NCI-H82 (cell line): Measurements from ENCODE around the gene ANKRD34A.
"Not testable (repeated sequence)": the region's sequence is repeated elsewhere in the genome, so short reads cannot be mapped to it uniquely, and the experiment has no call there.

Source experiments
- DNase-seq: peaks from one replicate; lab custom pipeline; 2025; lab: John Stamatoyannopoulos, UW

ANKRD34A gene

DNA sequence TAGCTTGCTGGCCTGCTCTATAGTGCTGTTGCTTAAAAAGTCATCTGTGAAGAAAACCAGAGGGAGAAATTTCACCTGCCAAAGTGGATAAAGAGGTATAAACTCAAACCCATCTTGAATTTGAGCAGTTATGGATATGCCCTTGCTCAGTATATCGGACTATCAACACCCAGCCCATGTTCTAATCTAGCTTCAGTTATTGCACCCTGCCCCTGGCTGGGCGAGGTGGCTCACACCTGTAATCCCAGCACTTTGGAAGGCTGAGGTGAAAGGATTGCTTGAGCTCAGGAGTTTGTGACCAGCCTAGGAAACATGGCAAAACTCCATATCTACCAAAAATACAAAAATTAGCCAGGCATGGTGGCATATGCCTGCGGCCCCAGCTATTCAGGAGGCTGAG is 19.8 kb downstream of the ANKRD34A start:
- DNase-seq, result no peak

- no peak for DNase-seq
Observed at GRCh38 chr1:145942871-145943270, 21.5 kb downstream of the ANKRD34A start.

GRCh38 chr1:145942405-145942804 is 22.0 kb downstream of the ANKRD34A start:
- no peak for DNase-seq

GRCh38 chr1:145937436-145937835 is 26.9 kb downstream of the ANKRD34A start:
- DNase-seq, result no peak

DNA sequence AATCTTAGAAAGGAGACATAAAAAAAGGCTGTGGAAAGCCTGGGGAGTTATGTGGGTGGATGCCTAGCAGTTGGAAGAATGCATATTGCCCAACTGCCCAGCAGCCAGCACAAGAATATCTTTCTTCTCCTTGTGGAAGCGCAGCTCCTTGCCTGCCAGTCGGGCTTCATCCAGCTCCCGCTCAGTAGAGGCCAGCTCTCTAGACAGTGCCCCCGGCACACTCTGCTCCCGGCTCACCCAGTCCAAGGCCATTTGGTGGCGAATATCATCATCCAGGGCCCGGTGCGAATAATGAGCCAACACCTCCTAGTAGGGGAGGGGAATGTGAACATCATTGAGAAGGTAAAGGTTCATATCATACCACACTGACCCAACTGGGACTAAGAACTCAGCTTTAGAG is 28.1 kb downstream of the ANKRD34A start:
- no peak for DNase-seq

- no peak for DNase-seq
Observed at GRCh38 chr1:145935708-145936107, 28.7 kb downstream of the ANKRD34A start.

DNA sequence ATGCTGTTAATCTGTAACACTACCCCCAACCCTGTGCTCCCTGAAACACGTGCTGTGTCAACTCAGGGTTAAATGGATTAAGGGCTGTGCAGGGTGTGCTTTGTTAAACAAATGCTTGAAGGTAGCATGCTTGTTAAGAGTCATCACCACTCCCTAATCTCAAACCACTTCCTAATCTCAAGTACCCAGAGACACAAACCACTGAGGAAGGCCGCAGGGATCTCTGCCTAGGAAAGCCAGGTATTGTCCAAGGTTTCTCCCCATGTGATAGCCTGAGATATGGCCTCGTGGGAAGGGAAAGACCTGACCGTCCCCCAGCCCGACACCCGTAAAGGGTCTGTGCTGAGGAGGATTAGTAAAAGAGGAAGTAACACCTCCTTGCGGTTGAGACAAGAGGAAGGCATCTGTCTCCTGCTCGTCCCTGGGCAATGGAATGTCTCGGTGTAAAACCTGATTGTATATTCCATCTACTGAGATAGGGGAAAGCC is 31.8 kb downstream of the ANKRD34A start:
- DNase-seq, result peak; percentile 88

DNA sequence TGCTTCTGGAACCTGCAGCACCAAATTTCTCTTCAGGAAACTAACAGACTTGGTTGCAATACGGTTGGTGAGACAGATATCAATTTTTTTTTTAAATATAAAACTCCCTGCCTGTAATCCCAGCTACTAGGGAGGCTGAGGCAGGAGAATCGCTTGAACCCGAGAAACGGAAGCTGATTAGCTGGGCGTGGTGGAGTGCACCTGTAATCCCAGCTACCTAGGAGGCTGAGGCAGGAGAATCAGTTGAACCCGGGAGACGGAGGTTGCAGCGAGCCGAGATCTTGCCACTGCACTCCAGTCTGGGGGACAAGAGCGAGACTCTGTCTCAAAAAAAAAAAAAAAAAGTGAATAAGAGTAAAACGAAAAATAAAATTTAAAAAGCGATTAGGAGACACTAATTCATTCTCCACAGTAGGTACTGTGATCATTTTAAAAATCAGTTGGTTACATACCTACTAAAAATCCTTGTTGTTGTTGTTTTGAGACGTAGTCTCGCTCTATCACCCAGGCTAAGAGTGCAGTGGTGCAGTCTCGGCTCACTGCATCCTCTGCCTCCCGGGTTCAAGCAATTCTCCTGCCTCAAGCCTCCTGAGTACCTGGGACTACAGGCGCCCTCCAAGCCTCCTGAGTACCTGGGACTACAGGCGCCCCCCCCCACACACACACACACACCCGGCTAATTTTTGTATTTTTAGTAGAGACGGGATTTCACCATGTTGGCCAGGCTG is 36.3 kb downstream of the ANKRD34A start:
- peak; percentile 50 for DNase-seq

- peak; percentile 99 for DNase-seq
Observed at GRCh38 chr1:145927063-145927886, 37.1 kb downstream of the ANKRD34A start, which contains the start of gene RBM8A. RBM8A (minus strand) TSS chr1:145927484; CDS start chr1:145927426, 58 bp downstream.

- DNase-seq, result peak; percentile 71
Observed at GRCh38 chr1:145926686-145927062, 37.7 kb downstream of the ANKRD34A start.

DNA sequence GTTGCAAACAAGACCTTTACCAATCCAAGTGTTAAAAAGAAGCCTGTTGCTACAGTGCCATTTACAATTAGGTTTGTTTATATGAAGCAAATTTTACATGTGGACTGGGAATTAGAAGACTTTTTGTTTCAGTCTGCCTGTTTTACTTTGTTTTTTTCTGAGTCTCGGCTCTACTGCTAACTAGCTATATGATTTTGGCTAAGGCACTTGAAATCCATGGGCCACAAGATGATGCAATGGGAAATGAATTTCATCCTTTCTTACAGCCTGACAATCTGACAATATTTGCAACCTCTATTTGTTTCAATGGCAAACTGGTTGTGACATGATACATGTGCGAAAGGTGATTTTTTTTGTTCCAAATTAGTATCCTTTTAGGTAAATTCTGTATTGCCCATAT is 42.1 kb downstream of the ANKRD34A start:
- no peak for DNase-seq

- DNase-seq, result not testable (repeated sequence)
Observed at GRCh38 chr1:145920297-145920696, 44.1 kb downstream of the ANKRD34A start.

GRCh38 chr1:145918992-145919939 is 45.1 kb downstream of the ANKRD34A start:
- peak; percentile 67 for DNase-seq

DNA sequence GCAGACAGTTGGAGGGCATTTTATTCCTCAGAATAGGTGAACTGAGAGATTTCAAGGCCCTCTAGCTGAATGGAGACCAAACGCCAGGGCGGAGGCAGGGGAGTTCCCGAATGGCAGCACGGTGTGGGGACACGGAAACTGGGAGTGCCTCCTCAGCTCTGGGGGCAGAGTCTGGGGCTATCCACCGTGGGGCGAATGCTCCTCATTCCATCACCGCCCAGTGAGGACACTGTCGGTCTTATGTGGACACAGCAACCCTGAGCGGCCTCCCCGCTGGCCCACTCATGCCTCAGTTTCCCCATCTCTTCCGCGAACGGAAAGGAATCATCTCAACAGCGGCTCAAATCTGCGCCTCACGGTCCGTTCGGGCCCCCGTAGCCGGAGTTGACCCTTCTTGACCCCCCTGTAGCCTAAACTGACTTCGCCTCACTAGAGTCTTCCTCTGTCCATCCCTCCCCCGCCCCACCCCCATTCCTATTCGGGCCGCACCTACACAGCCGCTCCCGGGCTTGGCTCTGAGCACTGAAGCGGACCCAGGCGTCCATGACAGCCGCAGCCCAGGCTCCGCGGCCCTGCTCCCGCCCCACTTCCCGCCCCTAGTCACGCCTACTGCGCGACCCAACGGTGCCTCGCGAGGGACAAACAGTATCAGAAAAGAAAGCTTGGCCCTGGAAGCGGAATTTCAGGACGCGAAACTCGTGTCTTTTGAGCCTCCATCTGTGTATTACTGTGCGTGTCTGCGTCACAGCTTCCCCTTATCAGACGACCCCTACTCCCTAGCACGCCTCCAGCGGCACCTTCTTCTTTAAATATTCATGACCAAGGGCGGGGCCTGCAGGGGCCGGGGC is 46.0 kb downstream of the ANKRD34A start, which contains the start of gene PEX11B:
Gene PEX11B (minus strand): TSS at position 574 of the 848 bp plus-strand sequence. CDS start 29 bp downstream, at position 545.
- DNase-seq, result peak; percentile 93

- no peak for DNase-seq
Observed at GRCh38 chr1:145917595-145917994, 46.8 kb downstream of the ANKRD34A start.

DNA sequence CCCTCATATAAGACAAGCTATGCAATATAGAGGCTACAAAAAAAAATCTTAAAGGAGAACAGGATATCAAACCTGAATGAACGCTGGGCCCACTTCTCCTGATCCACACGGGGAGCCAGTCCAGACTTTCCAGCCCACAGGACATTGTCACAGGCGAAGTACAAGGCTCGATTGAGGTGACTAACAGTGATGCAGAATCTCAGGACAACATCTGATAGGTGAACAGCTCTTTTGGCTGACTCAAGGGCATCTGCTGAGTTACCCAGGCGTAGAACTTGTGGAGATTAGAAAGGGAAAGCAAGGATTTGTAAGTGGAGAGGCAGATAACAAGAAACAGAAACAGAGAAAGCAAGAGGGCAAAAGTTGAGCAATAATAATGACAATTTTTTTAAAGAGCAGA is 47.6 kb downstream of the ANKRD34A start:
- no peak for DNase-seq

- no peak for DNase-seq
Observed at GRCh38 chr1:145912128-145912641, 52.2 kb downstream of the ANKRD34A start.
